A204.1 (cell line): ENCODE results near the gene DOCK11.
"Not testable (repeated sequence)": the region's sequence is repeated elsewhere in the genome, so short reads cannot be mapped to it uniquely, and the experiment has no call there.

Experiments used
- FAIRE-seq: peaks from 2 replicates; lab custom pipeline; 2012; peaks lifted over from hg19 to GRCh38; lab: Jason Lieb, UNC

The DOCK11 gene

DNA sequence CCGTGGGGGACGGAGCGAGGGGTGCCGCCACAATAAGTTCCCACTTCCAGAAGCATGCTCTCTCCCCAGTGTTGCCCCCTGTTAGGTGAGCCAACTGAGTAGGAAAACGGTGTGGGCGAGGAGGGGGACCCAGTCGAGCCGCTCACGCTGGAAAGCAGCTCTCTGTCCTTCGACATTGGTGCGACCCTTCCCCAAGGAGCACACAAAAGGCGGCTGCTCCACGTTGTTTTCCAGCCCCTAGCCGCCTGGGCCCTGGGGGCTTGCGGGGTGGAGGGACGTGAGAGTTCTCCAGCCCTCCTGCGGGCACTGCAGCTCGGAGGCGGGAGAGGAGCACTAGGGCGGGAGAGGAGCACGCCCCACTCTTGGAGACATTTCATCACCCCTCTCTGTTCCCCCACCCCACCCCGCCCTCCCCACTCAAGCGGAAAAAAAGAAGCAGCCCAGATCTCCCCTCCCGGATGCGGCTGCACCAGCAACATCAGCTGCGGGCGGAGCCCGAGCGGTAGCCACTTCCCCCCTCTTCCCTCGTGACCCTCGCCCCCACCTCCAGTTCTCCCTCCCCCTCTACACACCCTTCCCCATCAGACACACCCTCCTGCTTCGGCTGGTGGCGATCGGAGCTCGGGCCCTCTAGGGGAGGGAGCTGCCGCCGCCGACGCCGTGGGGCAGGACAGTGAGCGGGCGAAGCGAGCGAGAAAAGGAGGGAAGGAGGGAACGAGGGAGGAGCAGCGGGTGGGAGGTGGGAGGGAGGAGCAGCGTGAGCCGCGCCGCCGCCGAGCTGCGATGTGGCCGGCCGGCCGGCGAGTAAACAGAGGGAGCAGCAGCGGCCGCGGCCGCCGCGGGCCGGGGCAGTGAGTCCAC is at the start of gene DOCK11:
DOCK11 (plus strand) TSS at position 755 of the 861 bp plus-strand sequence. CDS start 157 bp downstream, outside the sequence.
- FAIRE-seq: no peak

DNA sequence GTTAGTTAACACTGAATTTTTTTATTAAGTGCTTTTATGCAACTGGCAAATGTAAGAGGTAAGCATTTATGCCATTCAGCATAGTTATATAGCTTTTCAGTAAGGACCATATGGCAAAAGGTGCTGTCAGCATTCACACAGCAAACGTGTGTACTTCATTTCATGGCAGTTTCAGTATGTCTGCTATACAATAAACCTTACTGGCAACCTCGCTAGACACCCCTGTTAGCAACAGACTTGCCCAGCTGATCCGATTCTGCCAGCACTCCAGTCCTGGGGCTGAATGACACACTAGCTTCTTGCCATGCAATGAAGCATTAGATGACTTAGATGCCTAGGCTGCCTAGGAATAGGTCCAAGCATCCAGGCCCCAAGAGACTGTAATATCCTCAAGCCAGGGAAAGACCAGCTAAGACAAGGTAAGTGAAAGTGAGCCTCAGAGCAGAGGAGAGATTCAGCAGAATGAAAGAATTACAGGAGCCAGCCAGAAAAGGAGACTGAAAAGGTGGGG is 47.3 kb upstream of the DOCK11 start:
- FAIRE-seq: no peak

DNA sequence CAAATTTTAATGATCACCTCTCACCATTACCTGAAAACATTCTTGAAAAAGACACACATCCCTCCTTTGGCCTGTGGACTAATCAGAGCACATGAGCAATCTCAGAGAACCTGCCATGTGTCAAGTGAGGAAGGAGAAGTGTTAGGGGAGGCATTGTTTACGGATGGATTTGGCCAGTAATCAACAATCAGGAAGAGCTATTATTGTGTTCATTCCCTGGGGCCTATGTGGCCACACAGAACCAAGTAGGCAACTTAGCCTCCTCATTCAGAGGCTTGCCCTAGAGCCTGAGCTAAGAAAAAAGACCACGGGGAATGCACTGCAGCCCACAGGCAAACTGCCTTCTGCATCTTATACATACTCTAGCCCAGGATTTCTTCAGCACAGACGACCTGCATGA is 40.6 kb upstream of the DOCK11 start:
- no peak for FAIRE-seq

DNA sequence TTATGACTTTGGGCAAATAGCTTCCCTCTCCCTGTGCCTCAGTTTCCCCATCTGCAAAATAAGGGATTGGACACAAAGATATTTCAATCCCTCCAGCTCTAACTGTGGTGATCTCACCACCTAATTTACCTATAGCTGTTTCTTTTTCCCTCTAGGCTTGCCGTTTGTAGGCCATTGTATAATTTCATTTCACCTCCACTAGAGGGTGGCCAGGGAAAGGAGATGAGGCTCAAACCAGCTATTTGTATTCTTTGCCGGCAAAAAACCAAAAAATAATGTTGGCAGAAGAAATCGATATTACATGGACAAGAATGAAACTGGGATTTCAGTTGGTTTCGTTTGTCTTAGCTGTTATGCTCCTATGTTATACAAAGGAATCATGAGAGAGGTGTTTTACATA is 36.1 kb upstream of the DOCK11 start:
- peak; percentile 68 for FAIRE-seq

DNA sequence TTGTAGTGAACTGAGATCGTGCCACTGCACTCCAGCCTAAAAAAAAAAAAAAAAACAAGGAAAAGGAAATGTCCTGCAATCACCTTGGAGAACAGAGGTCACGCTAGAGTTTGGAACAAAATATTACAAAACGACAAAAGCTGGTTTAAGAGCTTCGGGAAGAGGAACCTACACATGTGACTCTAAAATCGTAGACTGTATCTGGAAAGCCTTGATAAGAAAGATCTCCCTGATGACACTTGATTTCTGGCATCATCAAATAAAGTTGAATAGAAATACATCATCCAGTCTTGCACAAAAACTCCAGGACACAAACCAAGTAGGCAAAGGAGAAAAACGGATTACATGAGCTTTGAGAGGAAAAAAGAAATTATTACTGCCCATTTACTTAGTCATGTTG is 31.1 kb upstream of the DOCK11 start:
- FAIRE-seq: no peak

DNA sequence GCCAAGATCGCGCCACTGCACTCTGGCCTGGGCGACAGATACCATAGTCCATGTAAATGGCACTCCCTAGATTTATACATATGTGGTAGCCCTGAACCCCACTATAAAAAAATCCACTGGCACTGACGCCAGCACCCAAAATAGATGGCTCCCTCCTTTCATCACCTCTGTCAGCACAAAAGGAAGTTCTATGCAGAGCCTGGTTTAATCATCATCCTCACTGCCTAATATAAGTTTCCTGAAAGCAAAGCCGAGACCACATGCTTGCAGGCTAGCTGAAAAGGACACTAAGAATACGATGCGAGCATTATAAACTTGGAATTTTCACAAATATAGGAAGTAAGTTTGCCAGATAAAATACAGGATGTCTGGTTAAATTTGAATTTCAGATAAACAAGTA is 27.5 kb upstream of the DOCK11 start:
- no peak for FAIRE-seq

DNA sequence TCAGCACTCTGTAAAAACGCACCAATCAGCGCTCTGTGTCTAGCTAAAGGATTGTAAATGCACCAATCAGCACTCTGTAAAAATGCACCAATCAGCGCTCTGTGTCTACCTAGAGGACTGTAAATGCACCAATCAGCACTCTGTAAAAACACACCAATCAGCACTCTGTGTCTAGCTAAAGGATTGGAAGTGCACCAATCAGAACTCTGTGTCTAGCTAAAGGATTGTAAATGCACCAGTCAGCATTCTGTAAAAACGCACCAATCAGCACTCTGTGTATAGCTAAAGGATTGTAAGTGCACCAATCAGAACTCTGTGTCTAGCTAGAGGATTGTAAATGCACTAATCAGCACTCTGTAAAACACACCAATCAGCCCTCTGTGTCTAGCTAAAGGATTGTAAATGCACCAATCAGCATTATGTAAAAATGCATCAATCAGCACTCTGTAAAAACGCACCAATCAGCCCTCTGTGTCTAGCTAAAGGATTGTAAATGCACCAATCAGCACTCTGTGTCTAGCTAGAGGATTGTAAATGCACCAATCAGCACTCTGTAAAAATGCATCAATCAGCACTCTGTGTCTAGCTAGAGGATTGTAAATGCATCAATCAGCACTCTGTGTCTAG is 24.8 kb upstream of the DOCK11 start:
- not testable (repeated sequence) for FAIRE-seq

DNA sequence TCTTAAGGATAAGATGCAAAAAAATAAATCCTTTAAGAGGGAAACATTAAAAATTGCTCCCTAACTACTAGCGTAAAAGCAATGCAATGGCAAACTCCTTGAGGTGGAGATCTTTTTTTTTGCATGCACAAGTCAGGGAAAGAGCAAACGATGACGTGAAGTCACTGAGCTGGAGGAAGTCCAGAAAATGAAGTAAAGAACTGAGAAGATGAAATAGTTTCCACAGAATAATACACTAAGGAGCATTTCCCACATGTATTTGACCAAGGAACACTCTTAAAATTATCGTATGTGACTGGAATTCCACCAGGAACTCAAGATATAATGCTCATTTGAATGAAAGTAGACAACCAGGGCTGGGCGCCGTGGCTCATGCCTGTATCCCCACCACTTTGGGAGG is 21.0 kb upstream of the DOCK11 start:
- no peak for FAIRE-seq

DNA sequence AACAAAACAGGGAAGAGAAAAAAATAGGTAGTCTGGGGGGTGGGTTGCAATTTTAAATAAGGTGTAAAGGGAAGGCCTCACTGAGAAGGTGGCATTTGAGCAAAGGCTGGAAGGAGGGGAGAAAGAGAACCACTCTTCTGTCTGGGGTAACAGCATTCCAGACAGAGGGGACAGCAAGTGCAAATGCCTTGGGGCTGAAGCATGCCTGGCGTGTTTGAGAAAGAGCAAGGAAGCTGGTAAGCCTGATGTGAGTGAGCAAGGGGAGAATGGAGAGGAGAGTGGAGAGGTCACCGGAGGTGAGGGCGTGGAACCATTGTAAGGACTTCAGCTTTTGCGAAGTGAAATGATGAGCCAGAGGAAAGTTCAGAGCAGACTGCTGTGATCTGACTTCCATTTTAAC is 19.7 kb upstream of the DOCK11 start:
- FAIRE-seq: no peak

DNA sequence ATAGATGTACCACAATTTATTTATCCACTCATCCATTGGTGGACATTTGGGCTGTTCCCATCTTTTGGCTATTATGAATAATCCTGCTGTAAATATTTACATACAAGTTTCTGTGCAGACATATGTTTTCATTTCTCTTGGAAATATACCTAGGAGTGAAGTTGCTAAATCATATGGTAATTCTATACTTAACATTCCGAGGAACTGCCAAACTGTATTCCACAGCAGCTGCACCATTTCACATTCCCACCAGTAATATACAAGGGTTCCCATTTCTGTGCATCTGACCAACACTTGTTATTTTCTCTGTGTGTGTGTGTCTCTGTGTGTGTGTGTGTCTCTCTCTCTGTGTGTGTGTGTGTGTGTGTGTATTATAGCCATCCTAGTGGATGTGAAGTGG is 15.4 kb upstream of the DOCK11 start:
- FAIRE-seq: no peak

DNA sequence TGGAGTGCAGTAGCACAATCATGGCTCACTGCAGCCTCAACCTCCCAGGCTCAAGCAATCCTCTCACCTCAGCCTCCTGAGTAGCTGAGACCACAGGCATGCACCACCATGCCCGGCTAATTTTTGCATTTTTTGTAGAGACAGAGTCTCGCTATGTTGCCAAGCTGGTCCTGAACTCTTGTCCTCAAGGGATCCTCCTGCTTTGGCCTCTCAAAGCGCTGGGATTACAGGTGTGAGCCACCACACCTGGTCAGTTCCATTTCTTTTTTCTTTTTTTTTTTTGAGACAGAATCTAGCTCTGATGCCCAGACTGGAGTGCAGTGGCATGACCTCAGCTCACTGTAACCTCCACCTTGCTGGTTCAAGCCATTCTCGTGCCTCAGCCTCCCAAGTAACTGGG is 13.2 kb upstream of the DOCK11 start:
- FAIRE-seq: not testable (repeated sequence)

DNA sequence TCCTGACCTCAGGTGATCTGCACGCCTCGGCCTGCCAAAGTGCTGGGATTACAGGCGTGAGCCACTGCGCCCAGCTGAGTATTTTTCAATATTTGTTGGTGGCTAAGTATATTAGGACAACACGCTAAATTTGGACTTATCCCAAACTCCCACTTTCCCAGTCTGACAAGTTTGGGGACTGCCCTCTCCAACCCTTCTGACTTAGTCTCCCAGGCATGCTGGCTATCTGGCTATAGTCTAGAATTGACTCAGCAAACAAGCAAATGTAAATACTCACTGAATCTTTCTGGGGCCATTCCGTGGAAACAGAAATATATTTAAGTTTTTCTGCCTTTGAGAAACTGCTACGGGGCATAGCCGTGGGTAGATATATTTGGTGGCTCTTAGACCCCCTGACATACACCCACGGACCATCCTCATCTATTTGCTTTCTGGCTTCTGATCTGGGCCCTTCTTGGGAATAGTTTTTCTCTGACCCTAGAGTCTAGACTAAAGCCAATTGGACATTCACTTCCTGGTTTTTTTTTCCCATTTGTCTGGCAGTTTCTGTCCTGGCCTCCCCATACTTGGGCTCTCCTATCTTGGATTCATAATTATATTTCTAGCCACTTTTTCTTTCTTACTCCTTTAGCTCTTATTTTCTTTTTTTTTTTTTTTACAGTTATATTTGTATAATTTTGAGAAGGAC is 11.3 kb upstream of the DOCK11 start:
- no peak for FAIRE-seq

DNA sequence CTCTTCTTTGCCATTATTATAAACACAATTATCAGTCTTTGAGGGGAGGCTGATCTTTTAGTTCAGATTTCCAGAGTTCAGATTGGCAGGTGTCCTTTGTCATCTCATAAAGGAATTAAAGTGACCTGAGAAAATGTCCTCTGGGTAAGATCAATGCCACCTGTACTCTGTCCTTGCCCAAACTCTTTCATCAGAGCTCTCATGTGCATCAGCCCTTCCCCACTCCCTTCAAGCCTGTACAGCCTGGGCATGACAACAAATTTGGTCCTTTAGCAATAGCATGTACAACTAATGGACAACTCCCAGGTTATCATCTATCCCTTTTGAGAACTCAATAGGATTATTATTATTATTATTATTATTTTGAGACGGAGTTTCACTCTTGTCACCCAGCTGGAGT is 8.9 kb upstream of the DOCK11 start:
- FAIRE-seq: not testable (repeated sequence)

DNA sequence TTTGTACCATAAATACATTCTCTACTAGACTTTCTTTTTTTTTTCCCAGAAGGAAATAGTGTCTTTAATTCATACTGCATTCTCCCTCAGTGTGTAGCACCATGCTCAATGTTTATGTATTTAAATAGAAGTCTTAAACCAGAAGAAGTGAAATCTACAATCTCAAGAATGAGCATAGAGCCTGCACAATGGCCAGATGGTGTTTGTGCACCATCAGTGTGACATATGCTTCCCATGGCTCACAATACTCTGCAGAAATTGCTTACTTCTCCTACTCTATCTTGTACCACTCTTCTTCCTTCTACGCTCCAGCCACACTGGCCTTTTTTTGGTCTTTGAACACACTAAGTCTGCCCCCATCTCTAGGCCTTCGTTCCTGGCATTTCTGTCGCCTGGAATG is 2.6 kb upstream of the DOCK11 start:
- FAIRE-seq: no peak

DNA sequence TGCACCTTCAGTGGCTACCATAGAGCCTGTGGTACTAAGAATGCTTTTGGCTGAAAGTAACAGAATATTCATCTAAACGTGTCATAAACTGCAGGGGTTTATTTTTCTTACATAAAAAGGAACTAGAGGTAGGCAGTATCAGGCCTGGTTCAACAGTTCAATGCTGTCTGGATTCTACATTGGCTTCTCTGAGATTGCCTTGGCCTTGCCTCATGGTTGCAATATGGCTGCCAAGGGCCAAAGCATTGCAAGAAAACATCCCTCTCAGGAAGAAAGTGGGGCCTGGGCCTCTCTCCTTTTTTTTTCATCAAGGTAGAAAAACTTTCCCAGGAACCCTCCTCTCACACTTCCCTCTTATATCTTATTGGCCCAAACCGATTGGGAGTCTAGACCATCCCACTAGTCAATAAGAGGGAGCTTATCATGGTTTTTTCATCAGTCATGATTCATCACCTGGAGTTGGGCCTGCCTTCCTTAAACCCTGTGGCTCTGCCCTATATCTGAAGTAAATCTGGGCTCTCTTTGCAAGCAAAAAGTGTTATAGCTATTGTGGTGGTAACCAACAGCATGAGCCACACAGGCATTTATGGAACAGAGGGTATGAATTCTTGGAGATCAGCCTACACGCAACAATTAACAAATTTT is 1.8 kb upstream of the DOCK11 start:
- no peak for FAIRE-seq

DNA sequence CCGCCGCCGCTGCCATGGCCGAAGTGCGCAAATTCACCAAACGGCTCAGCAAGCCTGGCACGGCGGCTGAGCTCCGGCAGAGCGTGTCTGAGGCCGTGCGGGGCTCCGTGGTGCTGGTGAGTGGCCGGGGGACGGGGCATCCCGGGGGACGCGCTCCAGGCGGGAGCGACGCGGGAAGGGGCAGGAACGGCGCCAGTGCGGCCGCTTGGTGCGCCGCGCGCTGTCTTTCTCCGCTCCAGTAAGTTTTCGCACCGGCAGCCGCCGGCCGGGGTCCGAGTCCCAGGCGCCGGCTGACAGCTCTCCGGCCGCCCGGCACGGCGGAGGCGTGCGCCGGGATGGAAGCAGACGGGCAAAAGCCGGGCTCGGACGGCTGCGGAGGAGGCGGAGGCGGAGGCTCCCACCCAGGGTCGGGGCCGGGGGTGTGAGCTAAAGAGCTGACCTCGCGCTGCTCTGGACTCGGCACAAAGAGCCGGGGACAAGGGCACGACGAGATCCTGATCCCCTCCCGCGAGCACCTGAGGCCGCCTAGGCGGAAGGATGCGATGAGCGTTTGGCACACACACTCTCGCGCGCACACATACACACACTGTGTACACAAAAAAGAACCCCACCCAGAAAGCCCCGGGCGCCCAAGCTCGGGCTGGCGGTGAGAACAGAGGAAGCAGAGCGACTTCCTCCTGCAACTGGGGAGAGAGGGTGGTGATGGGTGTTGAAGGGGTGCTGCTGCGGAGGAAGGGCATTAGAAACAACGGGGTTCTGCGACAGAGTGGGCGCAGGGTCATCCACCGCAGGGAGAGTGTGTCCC is 545 bp downstream of the DOCK11 start:
- FAIRE-seq: no peak

DNA sequence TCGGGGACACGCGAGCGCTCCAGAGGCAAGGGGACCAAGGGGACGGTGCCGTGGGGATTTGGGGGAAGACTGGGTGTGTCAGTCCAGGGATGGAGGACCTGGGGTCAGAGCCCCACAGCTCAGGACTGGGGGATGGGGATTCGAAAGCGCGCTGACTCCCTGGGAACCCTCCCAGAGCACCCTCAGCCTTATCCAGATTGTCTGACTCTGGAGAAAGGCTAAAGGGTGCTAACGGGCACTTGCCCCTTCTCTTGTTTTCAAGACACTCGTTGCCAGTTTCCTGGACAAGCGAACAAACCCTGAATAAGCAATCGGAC is 1.1 kb downstream of the DOCK11 start:
- no peak for FAIRE-seq

DNA sequence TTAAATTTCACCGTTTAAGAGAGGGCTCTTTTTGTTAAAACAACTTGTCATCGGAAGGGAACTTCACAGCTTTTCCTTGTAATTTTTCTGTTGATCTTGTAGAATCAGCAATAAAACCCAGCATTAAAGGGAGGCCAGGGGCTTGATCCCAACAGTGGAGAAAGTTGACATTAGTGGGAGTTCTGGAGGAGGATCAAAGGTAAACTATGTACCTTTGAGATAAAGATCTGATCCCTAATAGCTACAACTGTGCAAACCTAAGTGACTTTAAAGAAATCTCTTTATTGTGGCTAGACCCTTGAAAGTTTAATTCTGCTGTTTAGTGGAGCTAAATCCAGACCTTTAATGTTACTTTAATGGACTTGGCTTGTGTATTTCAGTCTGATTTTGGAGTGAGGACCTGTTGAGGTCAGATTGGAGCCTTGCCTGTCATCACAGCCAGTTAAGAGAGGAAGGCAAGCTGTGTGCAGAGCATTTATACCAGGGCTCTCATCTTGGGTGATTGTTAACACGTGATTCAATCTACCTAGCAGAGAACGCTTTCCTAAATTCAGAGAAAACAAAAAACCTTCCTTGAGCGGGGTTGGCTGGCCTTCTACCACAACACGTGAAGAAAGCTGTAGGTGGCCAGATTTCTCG is 1.7 kb downstream of the DOCK11 start:
- no peak for FAIRE-seq

DNA sequence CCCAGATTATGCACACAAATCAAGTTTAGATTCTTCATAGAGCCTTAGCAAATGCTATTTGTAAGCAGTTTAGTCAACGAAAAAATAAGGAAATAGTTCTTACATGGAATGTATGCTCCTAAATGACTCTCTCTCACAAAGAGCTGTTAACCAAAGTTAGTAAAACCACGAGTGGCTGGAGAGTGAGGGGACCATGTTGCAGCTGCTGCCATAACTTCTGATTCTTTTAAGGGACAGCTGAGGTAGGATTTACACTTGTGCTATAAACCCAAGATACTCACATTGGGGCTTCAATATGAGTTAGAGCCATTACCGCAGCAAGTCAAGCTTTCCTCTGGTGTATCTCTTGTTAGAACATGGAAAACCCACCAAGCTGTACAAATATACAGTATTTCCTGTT is 2.7 kb downstream of the DOCK11 start:
- FAIRE-seq: no peak

DNA sequence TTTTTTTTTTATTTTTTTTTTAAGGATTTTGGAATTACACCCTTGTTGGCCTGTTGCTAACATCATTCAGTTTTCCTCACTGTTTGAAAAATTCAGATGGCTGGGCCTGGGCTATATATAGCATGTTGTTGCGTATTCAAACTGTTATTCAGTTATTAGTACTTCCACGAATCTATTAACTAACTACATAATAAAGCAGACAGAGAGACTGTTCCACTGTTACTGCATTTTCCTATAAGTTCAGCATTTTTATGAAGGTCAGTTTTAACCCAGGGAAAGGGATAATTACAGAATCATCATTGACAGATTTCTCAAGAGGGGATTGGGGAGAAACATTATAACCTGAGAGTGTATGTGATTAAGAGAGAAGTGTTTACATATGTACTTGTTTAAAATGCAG is 3.1 kb downstream of the DOCK11 start:
- FAIRE-seq: no peak

DNA sequence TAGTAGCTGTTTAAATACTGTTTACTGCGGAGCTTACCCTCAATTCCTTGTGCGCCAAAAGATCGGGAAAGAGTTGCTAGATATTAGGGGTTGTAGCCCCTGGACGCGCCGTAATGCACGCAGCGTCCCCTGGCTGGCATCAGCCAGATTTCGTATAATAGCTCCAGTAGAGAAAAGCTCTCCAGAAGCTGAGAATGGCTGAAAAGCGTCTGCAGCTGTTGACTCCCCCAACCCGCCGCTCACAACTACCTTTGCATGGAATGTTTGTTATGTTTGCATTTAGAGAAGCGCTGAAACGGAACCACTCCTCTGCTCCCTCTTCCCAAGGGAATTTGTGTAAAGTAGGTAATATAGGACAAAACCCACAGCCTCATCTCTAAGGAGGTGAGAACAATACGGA is 3.7 kb downstream of the DOCK11 start:
- no peak for FAIRE-seq
